HL-60/S4 treated with retinoic acid at 250 ng/mL for 4 days and 3 days (cell line): ENCODE data around the gene CHAF1A.

Experiments used
- in situ Hi-C: fragments of 300-500 bp; cut with MboI; formaldehyde crosslinking; loops from 2 replicates; pipeline ENCODE4 v1.7.0; 2022; ENCODE audit warnings: low sequenced_read_pairs

Gene CHAF1A

DNA sequence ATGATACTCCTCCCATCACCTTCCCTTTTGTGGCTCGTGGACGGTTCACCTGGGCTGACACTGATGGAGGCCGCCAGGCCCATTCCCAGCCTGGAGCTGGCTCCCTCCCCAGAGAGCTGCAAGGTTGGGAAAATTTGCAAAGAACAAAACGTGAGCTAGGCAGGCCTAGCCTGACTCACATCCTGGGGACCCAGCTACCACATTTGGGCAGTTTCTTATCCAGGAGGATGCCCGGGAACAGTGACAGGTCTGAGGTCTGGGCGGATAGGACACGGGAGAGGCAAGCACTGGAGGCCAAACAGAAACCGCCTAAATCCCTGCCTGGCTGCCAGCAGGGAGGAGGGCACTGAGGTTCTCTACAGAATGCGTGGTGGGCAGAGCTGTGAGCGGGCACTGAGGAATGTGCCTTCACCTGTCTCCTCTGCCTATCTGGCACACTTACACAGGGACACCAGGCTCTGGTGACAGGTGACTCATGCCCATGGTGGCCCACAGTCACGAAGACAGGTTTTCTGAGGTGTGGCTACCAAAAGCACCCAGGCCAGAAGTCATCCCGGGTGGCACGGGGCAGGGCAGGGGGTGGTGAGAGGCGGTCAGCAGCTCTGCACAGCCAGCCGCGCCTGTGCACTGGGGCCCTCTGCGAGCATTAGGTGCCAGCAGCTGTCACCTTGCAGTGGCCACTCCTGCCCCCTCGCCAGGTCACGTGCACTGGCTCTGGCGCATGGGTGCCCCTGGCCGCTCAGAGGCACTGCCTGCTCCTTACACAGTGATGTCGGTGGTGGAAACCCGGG is 25.3 kb upstream of the CHAF1A start:
- in situ Hi-C loops, result no loop called here

- in situ Hi-C loops, result no loop called here
These were observed 23.6 kb upstream of the CHAF1A start for GRCh38 chr19:4378886-4379285.

- in situ Hi-C loops, result no loop called here
These were observed 22.8 kb upstream of the CHAF1A start for GRCh38 chr19:4379383-4380253.

GRCh38 chr19:4380254-4380727 is 22.1 kb upstream of the CHAF1A start:
- in situ Hi-C loops, result no loop called here

DNA sequence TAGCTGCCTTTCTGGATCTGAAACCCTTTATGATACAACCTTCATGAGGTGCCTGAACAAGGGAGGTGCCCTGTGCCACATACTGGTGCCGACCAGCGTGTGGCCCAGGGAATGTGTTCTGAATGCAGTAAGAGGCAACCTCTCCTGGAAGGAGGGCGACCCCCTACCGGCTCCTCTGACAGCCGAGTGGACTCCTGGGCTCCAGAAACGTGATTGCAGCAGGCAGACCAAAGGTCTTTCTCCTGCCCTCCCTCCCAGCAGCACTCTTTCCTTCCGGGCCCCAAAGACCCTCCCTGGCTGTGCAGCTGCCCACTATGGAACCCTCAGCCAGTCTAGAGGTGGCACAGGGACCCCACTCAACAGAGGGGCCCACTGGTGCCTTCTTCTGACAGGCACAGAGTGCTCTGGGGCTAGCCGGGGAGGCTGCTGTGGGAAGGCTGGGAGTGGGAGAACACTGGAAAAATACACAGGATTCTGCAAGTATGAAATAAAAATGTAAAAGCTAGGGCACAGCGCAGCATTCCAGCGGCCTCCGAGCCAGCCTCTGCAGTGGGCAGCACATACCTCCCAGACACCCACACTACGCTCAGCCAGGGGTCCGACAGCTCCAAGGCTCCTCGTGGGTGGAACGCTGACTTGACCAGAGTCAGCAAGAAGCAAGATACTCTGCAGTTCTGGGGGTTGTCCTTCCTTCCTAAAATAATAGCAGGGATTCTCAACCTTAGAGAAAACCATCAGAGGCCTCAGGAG is 17.0 kb upstream of the CHAF1A start:
- in situ Hi-C loops, result no loop called here

- in situ Hi-C loops, result no loop called here
These were observed 16.2 kb upstream of the CHAF1A start for GRCh38 chr19:4386041-4386782.

DNA sequence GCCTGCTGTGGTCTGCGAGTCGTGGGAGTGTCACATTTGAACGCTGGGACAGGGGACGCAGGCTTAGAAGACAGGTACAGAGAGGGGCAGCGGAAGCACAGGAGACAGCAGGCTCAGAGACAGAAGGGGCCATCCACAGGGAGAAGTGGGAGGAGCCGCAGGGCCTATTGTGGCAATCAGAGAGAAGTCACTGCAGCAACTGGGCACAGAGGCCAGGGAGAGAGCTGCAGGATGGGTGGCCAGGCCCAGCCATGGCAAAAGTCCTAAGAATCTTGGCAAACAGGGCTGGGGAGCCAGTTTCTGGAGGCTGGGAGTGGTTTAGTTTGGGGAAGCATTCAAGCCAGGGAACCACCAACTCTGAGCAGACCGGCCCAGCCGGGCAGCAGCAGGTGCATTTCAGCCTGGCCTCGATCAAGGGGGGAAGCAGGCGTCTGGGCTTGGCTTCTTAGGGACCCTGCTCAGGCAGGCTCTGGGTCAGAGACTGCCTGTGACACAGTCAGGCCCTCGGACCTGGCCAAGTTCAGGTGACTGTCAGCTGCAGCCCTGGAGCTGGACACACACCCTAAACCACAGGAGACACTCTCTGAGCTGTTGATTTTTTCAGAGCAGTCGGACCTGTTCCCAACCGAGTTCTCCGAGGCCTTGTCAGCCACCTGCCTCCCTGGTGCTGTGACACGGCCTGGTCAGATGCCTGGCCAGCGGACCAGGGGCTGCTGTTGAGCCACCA is 13.9 kb upstream of the CHAF1A start:
- in situ Hi-C loops, result no loop called here

DNA sequence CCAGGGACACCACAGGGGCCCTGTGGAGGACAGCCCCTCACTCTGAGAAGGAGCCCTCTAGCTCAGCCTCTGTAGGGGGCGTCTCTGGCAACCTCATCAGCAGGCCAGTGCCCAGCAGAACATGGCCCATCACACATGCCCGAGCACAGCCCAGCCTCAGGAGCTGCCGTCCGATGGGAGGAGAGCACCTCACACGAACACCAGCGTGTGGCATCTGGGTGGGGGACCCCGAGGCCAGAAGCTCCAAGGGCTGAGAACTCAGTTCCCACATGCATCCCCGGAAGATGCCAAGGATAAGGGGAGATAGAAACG is 13.4 kb upstream of the CHAF1A start:
- in situ Hi-C loops, result no loop called here

GRCh38 chr19:4389511-4390016 is 12.9 kb upstream of the CHAF1A start:
- in situ Hi-C loops, result no loop called here

DNA sequence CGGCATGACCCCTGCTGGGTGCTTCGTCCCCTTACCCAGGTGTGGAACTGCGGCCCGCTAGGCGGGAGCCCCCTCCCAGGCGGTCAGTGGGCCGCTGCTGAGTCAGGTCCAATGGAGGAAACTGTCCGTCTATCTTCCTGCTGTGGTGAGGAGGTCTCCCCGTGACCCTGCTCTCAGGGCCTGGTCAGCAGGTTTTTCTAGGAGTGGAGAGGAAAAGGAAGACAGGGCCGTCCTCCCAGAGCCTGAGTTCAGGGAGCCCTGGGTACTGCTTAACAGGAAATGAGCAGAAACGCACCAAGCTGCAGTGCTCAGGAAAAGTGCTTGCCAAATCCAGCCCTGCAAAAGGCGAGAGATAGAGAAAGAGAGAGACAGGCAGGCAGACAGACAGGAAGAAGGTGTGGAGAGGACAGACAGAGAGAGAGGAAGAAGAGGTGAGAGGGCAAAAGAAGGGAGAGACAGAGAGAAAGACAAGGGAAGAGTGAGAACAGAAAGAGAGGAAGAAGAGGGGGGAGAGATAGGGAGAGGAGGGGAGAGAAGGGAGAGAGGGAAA is 12.3 kb upstream of the CHAF1A start:
- in situ Hi-C loops, result no loop called here

DNA sequence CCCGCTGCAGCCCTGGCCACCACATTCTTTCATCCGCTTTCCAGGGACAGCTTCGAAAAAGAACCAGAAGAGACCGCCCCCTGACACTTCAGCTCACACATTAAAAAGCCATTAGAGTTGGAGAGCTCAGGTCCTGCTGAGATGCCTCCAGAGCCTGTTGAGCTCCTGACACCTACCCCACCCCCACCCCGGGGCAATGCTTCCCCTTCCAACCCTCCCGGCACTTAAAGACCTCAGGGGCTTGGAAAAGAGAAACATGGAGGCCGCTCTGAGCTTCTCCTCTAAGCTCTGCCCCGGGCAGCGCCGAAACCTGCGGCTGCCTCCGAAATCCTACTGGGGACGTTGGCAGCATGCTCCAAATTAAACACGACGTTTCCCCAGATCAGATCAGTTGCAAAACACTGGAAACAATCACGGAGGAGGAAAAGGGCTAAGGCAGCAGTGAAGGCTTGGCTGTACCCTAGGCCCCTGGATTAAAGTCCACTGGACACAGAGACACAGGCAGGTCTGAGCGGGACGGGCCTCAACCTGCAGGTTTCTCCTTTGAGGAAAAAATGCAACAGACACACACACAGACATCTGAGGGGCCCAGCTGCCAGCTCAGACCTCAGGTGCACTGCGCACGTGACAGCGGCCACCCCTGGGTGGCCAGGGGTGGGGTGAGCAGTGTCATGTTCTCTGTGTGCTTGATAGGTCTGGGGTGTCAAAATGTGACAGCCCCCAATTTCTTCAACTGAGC is 11.7 kb upstream of the CHAF1A start:
- in situ Hi-C loops, result no loop called here

GRCh38 chr19:4391306-4391693 is 11.1 kb upstream of the CHAF1A start:
- in situ Hi-C loops, result no loop called here

DNA sequence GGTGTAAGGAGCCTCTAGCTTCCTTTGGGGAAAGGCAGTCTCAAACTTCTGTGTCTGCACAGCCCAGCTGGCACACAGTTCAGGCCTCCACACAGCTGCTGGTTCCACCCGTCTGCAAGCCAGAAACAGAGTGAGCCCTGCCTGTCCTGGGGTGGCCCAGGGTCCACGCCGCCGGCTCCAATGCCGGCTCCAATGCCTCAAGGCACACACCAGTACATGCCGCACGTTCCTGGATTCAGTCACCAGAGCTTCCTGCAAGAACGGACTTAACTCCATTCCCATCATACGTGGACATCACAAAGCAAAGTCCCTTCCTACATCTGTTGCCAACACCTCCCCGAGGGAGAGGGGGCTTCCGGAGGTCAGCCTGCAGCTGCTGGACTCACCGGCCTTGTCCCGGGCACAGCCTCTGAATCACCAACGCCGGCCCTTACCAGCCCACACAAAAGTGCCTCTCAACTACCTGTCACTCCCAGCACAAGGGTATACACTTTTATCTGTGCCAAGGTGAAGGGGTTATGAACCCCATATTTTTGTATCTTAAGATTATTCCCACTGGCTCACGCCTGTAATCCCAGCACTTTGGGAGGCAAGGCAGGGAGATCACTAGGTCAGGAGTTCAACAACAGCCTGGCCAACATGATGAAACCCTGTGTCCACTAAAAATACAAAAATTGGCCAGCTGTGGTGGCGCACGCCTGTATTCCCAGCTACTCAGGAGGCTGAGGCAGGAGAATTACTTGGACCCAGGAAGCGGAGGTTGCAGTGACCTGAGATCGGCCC is 10.5 kb upstream of the CHAF1A start:
- in situ Hi-C loops, result no loop called here

GRCh38 chr19:4393947-4394590 is 8.4 kb upstream of the CHAF1A start:
- in situ Hi-C loops, result no loop called here

- in situ Hi-C loops, result no loop called here
These were observed 5.3 kb upstream of the CHAF1A start for GRCh38 chr19:4396949-4397783.

DNA sequence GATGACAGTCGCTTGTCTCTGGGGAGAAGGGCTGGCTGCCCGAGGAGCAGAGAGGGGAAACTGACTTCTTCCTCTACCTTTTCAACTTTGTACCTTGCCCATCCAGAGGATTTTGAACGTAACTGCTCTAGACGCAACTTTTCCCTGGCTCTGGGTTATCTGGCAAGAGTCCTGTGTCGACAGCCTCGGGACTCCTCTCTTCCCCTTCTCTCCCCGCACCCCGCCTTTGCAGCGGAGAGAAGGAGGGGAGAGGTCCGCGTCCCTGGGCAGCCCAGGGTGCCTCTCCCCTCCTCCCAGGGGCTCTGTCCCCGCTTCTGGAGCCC is 2.7 kb upstream of the CHAF1A start:
- in situ Hi-C loops, result no loop called here
